NCI-H1048 (cell line): ENCODE data around the gene LRP8.
"Not testable (repeated sequence)": the region's sequence is repeated elsewhere in the genome, so short reads cannot be mapped to it uniquely, and the experiment has no call there.

ENCODE experiments used
- DNase-seq: peaks from one replicate; lab custom pipeline; 2025; lab: John Stamatoyannopoulos, UW

The LRP8 gene

GRCh38 chr1:53283156-53283555 lies 44.7 kb downstream of the LRP8 start:
- DNase-seq = not testable (repeated sequence)

- no peak for DNase-seq
Observed at GRCh38 chr1:53281133-53281532, 46.7 kb downstream of the LRP8 start.

- DNase-seq = no peak
Observed at GRCh38 chr1:53280496-53280895, 47.4 kb downstream of the LRP8 start.

GRCh38 chr1:53279296-53280200 lies 48.3 kb downstream of the LRP8 start:
- no peak for DNase-seq

- no peak for DNase-seq
Observed at GRCh38 chr1:53278298-53278725, 49.6 kb downstream of the LRP8 start.

GRCh38 chr1:53277326-53277725 lies 50.5 kb downstream of the LRP8 start:
- no peak for DNase-seq

GRCh38 chr1:53276902-53277281 lies 51.0 kb downstream of the LRP8 start:
- DNase-seq = no peak

- no peak for DNase-seq
Observed at GRCh38 chr1:53276153-53276901, 51.5 kb downstream of the LRP8 start.

- DNase-seq = no peak
Observed at GRCh38 chr1:53275566-53275965, 52.3 kb downstream of the LRP8 start.

GRCh38 chr1:53274541-53275185 lies 53.2 kb downstream of the LRP8 start:
- no peak for DNase-seq

GRCh38 chr1:53274026-53274425 lies 53.8 kb downstream of the LRP8 start:
- DNase-seq = no peak

GRCh38 chr1:53273526-53273925 lies 54.3 kb downstream of the LRP8 start:
- DNase-seq = no peak

- no peak for DNase-seq
Observed at GRCh38 chr1:53272349-53272748, 55.5 kb downstream of the LRP8 start.

GRCh38 chr1:53271446-53272090 lies 56.3 kb downstream of the LRP8 start:
- no peak for DNase-seq

- DNase-seq = no peak
Observed at GRCh38 chr1:53270873-53271272, 57.0 kb downstream of the LRP8 start.

GRCh38 chr1:53270107-53270506 lies 57.8 kb downstream of the LRP8 start:
- no peak for DNase-seq

GRCh38 chr1:53267761-53268160 lies 60.1 kb downstream of the LRP8 start:
- no peak for DNase-seq

GRCh38 chr1:53266038-53266437 lies 61.8 kb downstream of the LRP8 start:
- no peak for DNase-seq

GRCh38 chr1:53265581-53265980 lies 62.3 kb downstream of the LRP8 start:
- DNase-seq = no peak

- no peak for DNase-seq
Observed at GRCh38 chr1:53264048-53264447, 63.8 kb downstream of the LRP8 start.

- DNase-seq = no peak
Observed at GRCh38 chr1:53262000-53262399, 65.9 kb downstream of the LRP8 start.

- DNase-seq = no peak
Observed at GRCh38 chr1:53260631-53261247, 67.1 kb downstream of the LRP8 start.
